Fibroblast of upper back skin (primary cell): ENCODE measurements around the gene CCR9.

Experiments used
- DNase-seq: peaks from one replicate; pipeline ENCODE4 v3.0.0-alpha.2; 2013

CCR9 gene

DNA sequence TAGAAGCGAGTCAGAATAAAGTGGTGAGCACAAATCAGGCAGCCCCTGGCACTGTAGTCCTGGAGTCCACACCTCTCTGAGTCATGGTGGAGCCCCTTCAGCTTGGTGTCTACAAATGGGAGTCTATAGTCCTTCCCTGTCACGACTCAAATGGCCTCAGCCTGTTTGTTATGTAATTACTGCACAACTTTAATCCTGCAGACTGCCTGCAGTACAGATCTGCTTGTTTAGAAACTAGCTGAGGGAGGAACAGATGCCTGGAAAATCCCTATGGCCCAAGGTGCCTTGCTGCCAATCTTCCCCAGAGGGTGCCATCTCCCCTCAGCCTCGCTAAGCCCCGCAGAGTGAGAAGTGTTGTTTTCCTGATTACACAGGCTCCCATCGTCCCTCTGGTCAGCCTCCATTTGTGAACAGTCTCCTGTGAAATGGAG lies 53.0 kb downstream of the CCR9 start:
- DNase-seq: no peak

DNA sequence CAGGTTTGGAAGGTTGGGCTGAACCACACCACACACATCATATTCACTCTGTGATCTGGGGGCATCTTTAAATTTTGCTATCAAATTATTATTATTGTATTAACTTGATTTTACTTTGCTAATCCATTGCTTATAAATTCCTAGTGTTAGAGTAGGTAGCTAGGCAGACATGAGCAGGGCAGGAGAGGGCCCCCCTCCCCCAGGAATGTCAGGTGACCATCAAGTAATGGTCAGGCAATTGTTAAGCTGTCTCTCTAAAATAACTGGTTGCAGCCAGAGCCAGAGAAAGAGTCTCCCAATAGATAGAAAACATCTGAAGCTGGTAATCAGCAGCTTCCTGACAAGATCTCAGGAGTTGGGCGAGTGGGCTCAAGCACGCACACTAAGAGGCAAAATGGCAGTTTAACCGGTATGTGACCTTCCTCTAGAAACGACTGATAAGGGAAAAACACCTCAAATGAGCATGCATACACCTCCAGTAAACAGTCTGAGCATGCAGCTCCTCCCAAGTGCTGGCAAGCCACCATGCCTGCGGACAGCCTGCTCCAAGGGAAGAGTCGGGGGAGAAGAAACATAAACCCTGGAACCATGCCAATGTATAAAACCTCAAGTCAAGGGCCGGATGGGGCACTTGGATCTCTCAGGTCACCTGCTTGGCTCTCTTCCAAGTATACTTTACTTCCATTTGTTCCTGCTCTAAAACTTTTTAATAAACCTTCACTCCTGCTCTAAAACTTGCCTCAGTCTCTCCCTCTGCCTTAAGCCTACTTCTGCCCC lies 53.8 kb downstream of the CCR9 start:
- no peak for DNase-seq

DNA sequence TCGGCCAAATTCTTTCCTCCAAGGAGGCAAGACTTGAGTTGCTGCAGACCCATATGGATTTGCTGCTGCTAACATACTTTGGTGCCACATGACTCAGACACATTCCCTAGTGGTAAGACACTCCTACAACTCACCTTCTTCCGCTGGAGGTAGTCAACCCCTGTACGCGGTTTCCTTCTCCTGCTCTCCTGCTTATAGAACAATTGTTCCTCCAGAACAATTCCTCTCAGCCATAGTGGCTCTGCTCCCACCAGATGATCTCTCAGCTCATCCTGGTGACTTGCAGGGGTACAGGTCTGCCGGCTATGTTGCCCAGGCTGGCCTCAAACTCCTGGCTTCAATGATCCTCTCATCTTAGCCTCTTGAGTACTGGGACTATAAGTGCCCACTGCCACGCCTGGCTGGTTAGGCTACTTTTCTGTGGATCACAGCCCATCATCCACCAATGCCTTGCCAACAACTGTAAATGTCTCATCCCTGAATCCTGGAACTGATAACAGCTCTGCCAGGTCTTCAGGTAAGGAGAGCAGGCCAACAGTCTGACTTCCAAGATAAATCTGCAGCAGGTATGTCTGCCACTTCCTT lies 54.5 kb downstream of the CCR9 start:
- no peak for DNase-seq

DNA sequence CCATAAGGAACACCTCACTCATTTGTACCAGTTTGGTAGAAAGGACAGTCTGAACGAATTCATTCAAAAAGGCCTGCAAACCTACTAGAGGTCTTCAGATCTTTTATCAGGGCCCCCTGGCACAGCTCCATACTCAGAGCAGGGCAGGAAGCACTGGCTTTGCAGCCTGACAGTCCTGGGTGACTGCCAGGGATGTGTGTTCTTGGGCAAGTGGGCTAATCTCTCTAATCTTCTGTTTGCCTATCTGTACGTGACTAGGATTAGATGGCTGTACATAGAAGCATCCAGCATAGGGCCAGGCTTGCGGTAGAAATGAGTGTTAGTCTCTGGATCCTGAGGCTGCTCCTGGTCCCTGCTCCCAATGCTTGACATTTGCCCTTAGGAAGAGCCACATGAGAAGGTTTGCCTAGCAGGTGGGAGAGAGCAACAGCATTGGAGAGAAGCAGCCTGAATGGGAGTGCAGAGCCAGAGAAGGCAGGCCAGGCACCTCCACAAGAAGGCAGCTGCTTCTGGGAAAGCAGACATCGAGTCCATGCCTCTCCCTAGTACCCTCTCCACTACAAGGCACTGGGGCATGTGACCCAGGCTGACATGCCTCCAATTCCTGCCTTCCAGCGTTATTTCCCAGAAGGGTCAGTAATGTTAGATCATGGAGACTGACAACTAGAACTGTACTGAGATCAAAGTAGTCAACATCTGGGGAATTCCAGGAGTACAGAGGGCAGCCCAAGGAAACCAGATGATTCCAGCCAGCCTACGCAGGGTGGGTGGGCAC lies 55.9 kb downstream of the CCR9 start:
- DNase-seq: no peak

DNA sequence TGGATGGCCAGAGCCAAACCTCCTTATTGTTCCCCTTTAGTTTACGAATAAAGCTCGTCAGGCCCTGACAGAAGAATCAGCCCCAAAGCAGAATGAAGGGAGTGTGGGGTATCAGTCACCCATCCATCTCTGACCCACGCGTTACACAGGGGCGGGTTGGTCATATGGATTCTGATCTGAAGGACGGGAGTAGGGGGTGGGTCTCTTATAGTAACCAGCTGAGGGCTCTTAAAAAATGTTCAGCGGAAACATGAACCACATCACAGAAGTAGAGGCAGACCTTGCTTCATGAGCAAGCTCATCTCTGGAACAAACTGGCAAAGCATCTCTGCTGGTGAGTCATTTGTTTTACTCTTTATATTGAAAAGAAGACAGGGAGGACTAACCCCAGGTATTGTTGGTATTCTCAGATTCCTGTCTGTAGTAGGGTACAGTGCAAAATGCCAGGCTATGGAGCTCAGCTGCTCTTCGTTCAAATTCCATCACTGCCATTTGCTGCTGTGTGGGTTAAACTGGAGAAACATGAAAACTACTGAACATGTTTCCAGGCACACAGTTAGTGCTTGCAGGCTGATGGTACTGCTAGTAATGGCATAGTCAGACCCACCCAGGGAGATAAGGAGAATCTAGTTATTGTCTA lies 57.0 kb downstream of the CCR9 start, which contains the start of gene CXCR6:
Gene CXCR6, plus strand, starts transcription at position 258 of the 640 bp plus-strand sequence. CDS start 3,018 bp downstream, outside the sequence.
- peak; percentile 37 for DNase-seq

DNA sequence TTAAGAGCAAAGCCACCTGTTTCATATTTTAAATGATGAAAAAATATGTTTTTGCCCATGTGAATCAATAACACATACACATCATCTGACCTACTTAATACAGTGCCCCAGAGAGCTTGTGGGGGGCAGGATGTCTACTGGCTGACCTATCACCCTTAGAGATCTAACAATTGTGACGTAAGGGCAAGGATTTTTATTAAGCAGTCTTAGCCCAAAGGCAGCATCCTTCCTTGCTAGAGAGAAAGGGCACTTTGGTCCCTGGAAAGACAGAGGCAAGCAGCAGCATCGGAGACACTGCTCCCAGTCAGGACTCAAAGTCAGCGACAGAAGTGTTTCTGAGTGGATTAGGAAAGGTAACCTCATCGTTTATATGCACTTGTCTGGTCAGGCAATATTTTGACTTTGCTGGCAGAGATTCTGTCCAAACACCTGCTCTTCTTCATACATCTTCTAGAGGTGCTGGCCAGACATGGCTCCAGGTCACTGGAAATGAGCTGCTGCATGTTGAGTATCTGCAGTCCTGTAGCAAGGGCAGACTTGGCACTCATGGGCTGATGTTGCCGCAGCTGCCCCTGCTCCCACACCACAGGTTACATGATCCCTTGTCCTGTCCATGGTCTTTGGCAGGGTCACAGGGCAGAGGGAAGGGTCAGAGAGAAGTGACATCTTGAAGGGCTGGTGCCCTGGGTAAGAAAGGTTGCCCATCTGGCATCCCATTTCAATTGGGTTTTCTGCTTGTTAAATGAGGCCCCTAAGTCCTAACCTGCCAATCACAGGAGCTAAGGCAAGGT lies 58.7 kb downstream of the CCR9 start:
- no peak for DNase-seq

DNA sequence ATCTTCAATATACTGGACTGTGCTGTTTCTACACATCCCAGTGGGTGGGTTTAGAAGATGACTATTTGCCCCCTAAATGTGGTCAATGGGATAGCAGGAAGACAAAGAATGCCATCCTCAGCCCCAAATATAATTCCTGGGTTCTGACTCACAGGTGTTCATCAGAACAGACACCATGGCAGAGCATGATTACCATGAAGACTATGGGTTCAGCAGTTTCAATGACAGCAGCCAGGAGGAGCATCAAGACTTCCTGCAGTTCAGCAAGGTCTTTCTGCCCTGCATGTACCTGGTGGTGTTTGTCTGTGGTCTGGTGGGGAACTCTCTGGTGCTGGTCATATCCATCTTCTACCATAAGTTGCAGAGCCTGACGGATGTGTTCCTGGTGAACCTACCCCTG lies 60.0 kb downstream of the CCR9 start:
- peak; percentile 15 for DNase-seq

DNA sequence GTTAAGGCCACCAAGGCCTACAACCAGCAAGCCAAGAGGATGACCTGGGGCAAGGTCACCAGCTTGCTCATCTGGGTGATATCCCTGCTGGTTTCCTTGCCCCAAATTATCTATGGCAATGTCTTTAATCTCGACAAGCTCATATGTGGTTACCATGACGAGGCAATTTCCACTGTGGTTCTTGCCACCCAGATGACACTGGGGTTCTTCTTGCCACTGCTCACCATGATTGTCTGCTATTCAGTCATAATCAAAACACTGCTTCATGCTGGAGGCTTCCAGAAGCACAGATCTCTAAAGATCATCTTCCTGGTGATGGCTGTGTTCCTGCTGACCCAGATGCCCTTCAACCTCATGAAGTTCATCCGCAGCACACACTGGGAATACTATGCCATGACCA lies 60.5 kb downstream of the CCR9 start:
- no peak for DNase-seq

DNA sequence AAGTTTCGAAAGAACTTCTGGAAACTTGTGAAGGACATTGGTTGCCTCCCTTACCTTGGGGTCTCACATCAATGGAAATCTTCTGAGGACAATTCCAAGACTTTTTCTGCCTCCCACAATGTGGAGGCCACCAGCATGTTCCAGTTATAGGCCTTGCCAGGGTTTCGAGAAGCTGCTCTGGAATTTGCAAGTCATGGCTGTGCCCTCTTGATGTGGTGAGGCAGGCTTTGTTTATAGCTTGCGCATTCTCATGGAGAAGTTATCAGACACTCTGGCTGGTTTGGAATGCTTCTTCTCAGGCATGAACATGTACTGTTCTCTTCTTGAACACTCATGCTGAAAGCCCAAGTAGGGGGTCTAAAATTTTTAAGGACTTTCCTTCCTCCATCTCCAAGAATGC lies 61.0 kb downstream of the CCR9 start:
- no peak for DNase-seq

DNA sequence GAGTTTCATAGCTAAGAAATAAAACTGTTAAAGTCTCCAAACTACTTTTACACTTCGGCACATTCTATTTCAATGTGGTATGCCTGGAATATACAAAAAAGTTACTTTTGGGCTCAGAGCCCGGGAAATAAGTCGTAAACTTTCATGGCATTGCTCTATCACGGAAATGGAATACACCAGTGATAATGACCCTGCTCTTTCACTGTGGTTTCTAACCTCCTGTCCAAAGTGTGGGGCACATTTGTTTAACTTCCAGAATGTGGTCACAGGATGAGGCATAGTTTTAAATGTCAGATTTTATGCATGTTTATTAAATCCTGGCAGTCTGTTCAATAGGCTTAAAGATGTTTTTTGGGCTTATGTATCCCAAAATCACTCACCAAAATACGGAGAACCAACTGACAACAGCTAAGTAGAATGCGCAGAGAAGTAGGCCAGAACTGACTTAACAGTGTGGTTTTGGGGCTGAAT lies 62.0 kb downstream of the CCR9 start:
- peak; percentile 64 for DNase-seq

DNA sequence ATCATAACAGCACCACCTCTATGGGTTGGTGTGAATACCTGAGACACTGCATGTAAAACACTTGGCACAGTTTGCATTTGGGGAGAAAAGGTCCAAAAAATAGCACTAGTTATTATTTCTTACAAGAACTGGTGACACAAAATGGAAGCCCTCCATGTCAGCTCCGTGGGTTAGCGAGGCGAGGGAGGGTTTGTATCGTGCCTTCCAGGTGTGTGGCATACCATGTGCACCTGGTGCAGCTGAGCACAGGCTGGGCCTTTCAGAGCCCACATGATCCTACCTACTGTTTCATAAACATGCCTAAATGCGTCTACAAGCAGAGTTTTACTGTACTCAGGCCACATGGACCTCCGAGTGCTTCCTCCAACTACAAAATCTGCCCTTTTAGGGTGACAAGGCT lies 62.5 kb downstream of the CCR9 start:
- DNase-seq: no peak

DNA sequence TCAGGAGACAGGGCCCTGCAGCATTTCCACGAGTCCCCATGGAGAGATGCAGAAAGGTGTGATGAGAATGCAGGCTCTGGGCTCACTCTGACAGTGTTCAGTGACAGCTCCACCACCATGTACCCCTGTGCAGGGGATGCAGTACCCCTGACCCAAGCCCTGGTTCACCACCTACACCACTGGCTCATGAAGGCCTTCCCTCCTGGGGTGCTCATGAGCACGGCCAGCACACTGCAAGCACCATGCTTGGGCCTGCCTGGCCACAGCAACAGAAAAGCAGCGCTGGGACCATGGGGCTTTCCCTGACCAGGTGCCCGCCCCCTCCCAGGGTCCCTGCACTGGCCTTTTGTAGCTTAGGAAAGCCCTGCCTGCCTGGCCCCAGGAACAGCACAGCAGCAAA lies 63.1 kb downstream of the CCR9 start:
- no peak for DNase-seq

DNA sequence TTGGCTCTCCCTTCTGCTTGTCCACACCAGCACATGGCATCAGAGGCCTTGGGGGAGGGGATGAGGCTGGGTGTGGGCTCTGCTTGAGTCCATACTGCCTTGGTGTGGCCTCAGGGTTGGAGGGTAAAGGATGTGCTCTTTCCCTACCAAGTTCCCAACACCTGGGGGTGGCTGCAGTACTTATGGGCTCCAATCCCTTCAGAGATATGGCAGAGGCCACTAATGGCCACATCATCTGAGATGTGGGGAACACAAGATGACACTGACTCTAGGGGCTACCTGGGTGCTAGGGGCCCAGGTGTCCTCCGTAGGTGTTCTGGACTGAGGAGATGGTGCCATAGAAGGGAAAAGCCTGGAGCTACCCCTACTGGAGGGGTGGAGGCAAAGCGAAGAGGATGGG lies 63.8 kb downstream of the CCR9 start:
- DNase-seq: no peak

DNA sequence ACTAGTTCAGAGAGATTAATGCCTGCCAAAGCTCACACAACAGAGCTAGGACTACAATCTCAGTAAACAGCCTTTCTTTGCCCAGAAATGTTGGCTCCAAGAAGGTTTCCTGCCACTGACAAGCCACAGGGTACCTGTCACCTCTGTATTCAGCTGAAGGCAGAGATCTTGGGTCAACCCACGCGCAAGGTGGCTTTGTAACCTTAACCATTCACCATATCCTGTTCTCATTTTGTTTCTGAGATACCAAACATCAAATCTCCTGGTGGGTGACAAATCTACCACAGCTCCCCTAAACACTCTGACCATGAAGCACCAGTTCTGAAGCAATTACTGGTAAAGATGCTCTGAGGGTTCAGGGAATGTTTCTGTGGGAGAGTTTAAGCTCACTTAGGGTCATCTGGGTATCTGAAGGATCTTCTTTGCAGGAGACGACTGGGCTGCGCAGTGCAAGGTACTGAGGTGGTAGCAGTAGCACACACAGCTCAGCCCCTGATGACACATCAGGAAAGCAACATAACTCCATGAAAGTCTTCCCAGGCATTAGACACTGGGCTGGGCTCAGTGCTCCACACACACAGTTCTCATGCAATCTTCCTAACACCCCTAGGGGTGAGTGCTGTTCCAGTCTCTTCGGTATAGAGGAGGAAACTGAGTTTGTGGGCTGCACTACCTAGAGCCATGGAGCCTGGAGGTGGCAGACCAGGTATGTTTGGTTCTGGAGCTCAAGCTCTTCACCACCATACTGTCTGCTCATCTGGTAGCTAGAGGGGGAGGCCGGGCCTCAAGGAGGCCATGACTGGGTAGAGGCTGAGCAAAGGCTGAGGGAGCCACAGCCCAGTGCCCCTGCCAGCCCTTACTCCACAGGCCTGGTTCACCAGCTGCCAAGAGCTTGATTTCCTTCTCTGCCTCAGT lies 64.6 kb downstream of the CCR9 start:
- no peak for DNase-seq

DNA sequence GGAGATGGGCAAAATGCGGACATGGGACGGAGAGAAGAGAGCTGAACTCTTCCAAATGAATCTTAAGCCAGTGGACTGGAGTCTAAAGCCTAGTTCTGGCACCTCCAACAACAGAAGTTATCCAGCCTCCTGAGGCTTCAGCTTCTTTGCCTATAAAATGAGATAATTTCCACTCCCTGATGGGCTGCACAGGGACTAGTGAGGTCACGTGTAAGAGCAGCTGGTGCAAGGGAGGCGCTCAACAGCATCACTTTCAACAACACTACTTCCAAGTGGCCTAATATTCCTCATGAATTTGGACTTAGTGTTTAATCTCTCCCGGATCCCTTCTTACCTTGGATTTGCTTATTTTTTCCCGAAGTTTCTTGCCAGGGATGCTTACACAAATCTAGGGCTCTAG lies 65.6 kb downstream of the CCR9 start:
- no peak for DNase-seq

DNA sequence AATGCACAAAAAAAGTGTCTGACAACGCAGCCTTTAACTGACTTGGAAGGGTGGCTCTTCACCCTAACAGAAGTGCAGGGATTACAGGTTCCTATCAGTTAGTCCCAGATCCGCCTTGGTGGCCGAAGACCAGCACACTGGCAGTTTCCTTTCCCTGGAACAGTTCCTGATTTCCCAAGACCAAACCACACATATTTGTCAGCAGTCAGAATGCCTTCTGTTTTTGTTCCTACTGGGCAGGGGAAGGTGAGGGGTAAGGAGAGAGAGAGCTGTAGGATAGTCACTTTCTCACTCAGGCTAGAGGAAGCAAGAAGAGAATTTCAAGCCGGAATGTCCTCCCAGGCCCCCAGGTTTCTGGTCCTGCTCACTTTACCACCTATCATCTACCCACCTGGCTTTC lies 66.1 kb downstream of the CCR9 start:
- no peak for DNase-seq
